SK-N-SH (cell line): Measurements from ENCODE around the gene PARD3B.

Source experiments
- CTCF ChIP-seq: fragments of 200-600 bp; sonication (generic); IDR thresholded peaks from 2 replicates; pipeline ENCODE4 v1.6.1; 2017; ENCODE audit warnings: antibody characterized with exemption, mild to moderate bottlenecking, moderate library complexity
- EP300 ChIP-seq, 2 experiments: IDR thresholded peaks; 2 replicates each; pipeline versions ENCODE4 v1.4.0 to v1.6.1; 2012; ENCODE audit warnings: borderline replicate concordance in 1 of 2, low read depth in 1 of 2, low read length in 1 of 2
- EZH2phosphoT487 ChIP-seq: fragments of 200-600 bp; sonication (generic); IDR thresholded peaks from 2 replicates; pipeline ENCODE4 v1.6.1; 2017; ENCODE audit warnings: low read depth, mixed run types, mild to moderate bottlenecking, antibody characterized with exemption, moderate library complexity, borderline replicate concordance
- MAX ChIP-seq: IDR thresholded peaks from 2 replicates; pipeline ENCODE4 v1.4.0; 2012; ENCODE audit warnings: low read depth
- RAD21 ChIP-seq: IDR thresholded peaks from 2 replicates; pipeline ENCODE4 v1.6.1; 2012; ENCODE audit warnings: mild to moderate bottlenecking, low read length
- RCOR1 ChIP-seq: fragments of 150-350 bp; IDR thresholded peaks from 2 replicates; pipeline ENCODE4 v1.6.1; 2017; ENCODE audit warnings: antibody characterized with exemption, low read length
- REST ChIP-seq: IDR thresholded peaks from 2 replicates; pipeline ENCODE4 v1.6.1; 2012; ENCODE audit warnings: mild to moderate bottlenecking, low read depth, low read length, moderate library complexity
- RFX5 ChIP-seq: IDR thresholded peaks from 2 replicates; pipeline ENCODE4 v1.6.1; 2012; ENCODE audit warnings: mild to moderate bottlenecking, improper control_type of control experiment, low read length
- TCF12 ChIP-seq: IDR thresholded peaks from 2 replicates; pipeline ENCODE4 v1.4.0; 2012
- TEAD4 ChIP-seq: IDR thresholded peaks from 2 replicates; pipeline ENCODE4 v1.4.0; 2012; ENCODE audit warnings: mild to moderate bottlenecking, borderline replicate concordance; ENCODE audit not compliant: insufficient read depth
- USF2 ChIP-seq: fragments of 150-350 bp; IDR thresholded peaks from 2 replicates; pipeline ENCODE4 v1.6.1; 2017; ENCODE audit warnings: antibody characterized with exemption, low read length, low read depth, borderline replicate concordance

- no peak for TF ChIP-seq CTCF
- TF ChIP-seq TEAD4: no peak
- no peak for TF ChIP-seq EP300 (IDR thresholded peaks at IDR 0.05; ENCODE audit: borderline replicate concordance in 1 of 2, low read depth in 1 of 2, low read length in 1 of 2)
- no peak for TF ChIP-seq REST
- no peak for TF ChIP-seq EZH2phosphoT487
- TF ChIP-seq RCOR1: no peak
- no peak for TF ChIP-seq MAX
- TF ChIP-seq RFX5: no peak
- TF ChIP-seq TCF12: no peak
- TF ChIP-seq RAD21: no peak
- TF ChIP-seq USF2: no peak
Measured at GRCh38 chr2:204763974-204764703, 218.9 kb downstream of the PARD3B start.
